Tibial artery (tissue), 4 donors: ENCODE data around the gene ATG2B.

Source experiments
- DNase-seq, 2 donors: peaks; one replicate each; pipeline ENCODE4 v3.0.0-alpha.2; 2019
- H3K27ac ChIP-seq, 2 donors: fragments of 200-600 bp; sonication (generic) in 1 of 2; 1 replicate in 1 of 2; 2 replicates in 1 of 2; pipeline ENCODE4 v1.5.1; 2018 to 2019; ENCODE audit warnings: mild to moderate bottlenecking in 1 of 2
- H3K27me3 ChIP-seq, 2 donors: fragments of 200-600 bp; sonication (generic) in 1 of 2; one replicate each; pipeline versions ENCODE4 v1.5.1 to v1.6.0; 2016 to 2019
- H3K36me3 ChIP-seq, 3 donors: fragments of 200-600 bp; sonication (generic) in 2 of 3; one replicate each; pipeline ENCODE4 v1.5.1; 2016 to 2019; ENCODE audit warnings: mild to moderate bottlenecking in 2 of 3
- H3K4me1 ChIP-seq, 4 donors: fragments of 200-600 bp; sonication (generic) in 2 of 4; 1 replicate in 3 of 4; 2 replicates in 1 of 4; pipeline ENCODE4 v1.5.1; 2016 to 2019
- H3K4me3 ChIP-seq, 2 donors: fragments of 200-600 bp; sonication (generic) in 1 of 2; 1 replicate in 1 of 2; 2 replicates in 1 of 2; pipeline ENCODE4 v1.5.1; 2018 to 2019; ENCODE audit warnings: mild to moderate bottlenecking in 2 of 2
- H3K9me3 ChIP-seq, 3 donors: fragments of 200-600 bp; sonication (generic) in 1 of 3; one replicate each; pipeline ENCODE4 v1.5.1; 2016 to 2019
- intact Hi-C: fragments of 100-400 bp; cut with DNase I; formaldehyde crosslinking; loops from one replicate; pipeline ENCODE4 v1.15.0; 2023; ENCODE audit warnings: low total_unique reads
- TF ChIP-seq, protein P1 (sequence below), 2 experiments: fragments of 200-600 bp in 1 of 2; fragments of 450-650 bp in 1 of 2; IDR thresholded peaks; one replicate each; pipeline ENCODE4 v1.5.1; 2017 to 2019; ENCODE audit warnings: antibody characterized with exemption in 2 of 2, mild to moderate bottlenecking in 1 of 2, moderate library complexity in 1 of 2

ATG2B gene

DNA sequence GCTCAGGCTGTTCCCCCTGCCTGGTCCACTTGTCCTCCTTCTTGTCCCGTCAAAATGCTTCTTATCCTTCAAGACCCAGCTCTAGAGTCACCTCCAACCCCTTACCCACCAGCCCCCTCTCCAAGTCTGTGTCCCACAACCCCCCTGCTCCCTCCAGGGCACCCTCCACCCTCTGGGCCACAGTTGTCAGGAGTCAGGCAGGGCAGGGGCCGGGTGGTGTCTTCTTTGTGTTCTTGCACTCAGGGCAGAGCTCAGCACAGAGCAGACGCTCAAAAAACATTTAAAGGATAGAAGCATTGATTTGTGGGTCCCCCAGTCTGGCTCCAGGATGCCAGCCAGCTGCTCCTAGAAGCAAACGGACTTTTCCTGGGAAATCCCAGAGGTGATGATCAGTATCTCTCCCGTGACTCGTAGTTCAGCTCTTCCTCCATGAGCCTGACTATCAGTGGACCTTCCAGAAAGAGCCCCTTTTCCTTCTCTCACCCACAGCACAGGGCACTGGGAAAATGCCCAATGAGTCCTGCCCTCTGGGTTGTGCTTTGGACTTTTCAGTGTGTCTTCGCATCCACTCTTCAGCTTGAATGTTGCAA, 124.4 kb downstream of the ATG2B start:
- Histone ChIP-seq H3K27ac (no peak overlapping the region), H3K36me3 (no peaks in the 10 kb centered on the region), H3K4me1 (no peaks in the 10 kb centered on the region), H3K9me3 (no peaks in the 10 kb centered on the region), H3K27me3 (peaks cover 0 to 16% of the 10 kb centered on the region in 2 donors), H3K4me3 (no peak overlapping the region)
- DNase-seq, result no peak
- intact Hi-C loops, result no loop called here
- TF ChIP-seq, protein P1, sequence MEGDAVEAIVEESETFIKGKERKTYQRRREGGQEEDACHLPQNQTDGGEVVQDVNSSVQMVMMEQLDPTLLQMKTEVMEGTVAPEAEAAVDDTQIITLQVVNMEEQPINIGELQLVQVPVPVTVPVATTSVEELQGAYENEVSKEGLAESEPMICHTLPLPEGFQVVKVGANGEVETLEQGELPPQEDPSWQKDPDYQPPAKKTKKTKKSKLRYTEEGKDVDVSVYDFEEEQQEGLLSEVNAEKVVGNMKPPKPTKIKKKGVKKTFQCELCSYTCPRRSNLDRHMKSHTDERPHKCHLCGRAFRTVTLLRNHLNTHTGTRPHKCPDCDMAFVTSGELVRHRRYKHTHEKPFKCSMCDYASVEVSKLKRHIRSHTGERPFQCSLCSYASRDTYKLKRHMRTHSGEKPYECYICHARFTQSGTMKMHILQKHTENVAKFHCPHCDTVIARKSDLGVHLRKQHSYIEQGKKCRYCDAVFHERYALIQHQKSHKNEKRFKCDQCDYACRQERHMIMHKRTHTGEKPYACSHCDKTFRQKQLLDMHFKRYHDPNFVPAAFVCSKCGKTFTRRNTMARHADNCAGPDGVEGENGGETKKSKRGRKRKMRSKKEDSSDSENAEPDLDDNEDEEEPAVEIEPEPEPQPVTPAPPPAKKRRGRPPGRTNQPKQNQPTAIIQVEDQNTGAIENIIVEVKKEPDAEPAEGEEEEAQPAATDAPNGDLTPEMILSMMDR (IDR thresholded peaks at IDR 0.05), result no peak

DNA sequence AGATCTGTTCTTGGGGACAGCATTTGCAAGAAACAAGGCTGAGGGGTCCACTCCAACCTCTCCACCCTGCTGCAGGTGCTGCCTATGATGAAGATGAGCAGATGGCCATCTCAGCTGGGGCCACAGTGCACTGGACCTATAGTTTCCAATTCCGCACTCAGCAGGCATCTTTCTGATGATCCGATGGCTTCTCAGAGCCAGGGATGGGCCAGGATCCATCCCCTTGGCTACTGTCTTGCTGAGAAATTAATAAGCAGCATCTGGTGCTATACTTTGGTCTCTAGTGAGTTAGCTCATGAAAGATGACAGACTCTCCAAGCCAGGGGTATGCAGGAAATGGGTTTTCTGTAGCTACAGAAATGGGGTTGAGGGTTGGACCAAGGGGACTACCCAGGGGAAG, 125.5 kb downstream of the ATG2B start:
- no peaks in the 10 kb centered on the region for H3K36me3 ChIP-seq
- no peaks in the 10 kb centered on the region for H3K4me1 ChIP-seq
- peaks cover 0 to 16% of the 10 kb centered on the region in 2 donors for H3K27me3 ChIP-seq
- no peak overlapping the region for H3K27ac ChIP-seq
- TF ChIP-seq, protein P1 (IDR thresholded peaks at IDR 0.05), result no peak
- no peak overlapping the region for H3K4me3 ChIP-seq
- no peaks in the 10 kb centered on the region for H3K9me3 ChIP-seq
- DNase-seq, result no peak
- intact Hi-C loops, result no loop called here

DNA sequence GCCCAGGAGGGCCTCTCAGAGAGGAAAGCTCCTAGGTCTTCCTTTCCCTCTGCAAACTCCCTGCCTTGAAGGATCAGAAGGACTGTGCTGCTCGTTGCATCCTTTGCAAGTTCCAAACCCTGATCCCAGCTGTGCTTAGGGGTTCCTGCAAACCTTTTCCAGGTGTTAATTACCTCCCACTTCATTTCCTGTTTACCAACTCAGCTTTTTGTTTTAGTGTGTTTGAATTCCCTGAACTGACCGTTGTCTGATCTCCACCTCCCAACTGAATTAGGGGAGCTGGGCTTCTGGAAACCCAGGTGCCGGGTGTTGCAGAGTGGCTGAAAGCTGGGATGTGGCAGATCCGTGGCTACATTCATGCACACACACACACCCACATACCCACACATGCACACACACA, 127.7 kb downstream of the ATG2B start:
- H3K36me3 ChIP-seq, result no peaks in the 10 kb centered on the region
- no peaks in the 10 kb centered on the region for H3K9me3 ChIP-seq
- H3K4me3 ChIP-seq, result no peak overlapping the region
- no peak for DNase-seq
- H3K4me1 ChIP-seq, result no peaks in the 10 kb centered on the region
- no peak overlapping the region for H3K27ac ChIP-seq
- intact Hi-C loops, result no loop called here
- TF ChIP-seq, protein P1 (IDR thresholded peaks at IDR 0.05), result no peak
- peaks cover 0 to 12% of the 10 kb centered on the region in 2 donors for H3K27me3 ChIP-seq

DNA sequence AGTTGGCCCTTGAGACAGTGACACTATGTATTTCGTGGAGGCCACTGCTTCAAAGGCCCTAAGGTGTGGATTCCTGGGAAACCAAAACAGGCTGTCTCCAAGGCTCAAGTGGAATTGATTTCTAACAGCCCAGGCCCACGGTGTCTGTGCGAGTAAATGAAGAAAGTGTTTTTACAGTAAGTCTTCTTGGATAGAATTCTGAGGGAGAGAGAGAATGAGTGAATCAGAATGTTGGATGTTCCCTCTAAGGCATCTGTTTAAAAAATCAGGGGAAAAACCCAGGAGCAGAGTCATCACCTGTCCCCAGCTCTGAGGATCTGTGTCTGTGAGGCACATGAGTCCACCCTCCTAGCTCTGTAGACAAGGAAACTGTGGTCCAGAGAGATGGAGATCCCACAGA, 129.5 kb downstream of the ATG2B start:
- Histone ChIP-seq H3K4me1 (no peaks in the 10 kb centered on the region), H3K27ac (no peak overlapping the region), H3K36me3 (no peaks in the 10 kb centered on the region)

DNA sequence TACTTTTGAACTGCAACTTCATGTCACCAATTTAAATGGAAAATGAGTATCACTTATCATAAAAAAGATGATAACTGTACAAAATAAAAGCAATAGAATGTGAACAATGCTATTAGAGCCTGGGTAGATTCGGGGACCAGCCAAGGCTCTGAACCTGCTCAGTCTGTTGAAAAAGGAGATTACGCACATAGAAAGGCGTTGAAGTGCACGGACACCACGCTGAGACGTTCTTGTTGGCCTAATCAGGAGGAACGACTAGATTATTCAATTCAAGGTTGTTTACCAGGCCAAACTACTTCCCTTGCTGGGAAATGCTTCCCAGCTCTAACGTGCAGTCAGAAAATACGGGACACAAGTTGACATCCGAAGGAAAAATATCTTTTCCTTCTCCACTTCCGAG, 130.6 kb downstream of the ATG2B start:
- Histone ChIP-seq H3K4me1 (no peaks in the 10 kb centered on the region), H3K27me3 (no peaks in the 10 kb centered on the region), H3K9me3 (peaks cover 0 to 12% (median 9%) of the 10 kb centered on the region in 3 donors), H3K27ac (no peak overlapping the region), H3K4me3 (no peak overlapping the region), H3K36me3 (no peaks in the 10 kb centered on the region)
- TF ChIP-seq, protein P1 (IDR thresholded peaks at IDR 0.05), result no peak
- DNase-seq, result no peak
- intact Hi-C loops, result loop anchor here (5.0 kb wide), 1 partner anchor 415 kb away; no protein-coding TSS in a partner anchor

More for the DNA sequence above, 129.5 kb downstream of the ATG2B start:
- TF ChIP-seq, protein P1 (IDR thresholded peaks at IDR 0.05), result no peak
- intact Hi-C loops, result loop anchor here (5.0 kb wide), 1 partner anchor 414 kb away; no protein-coding TSS in a partner anchor
- Histone ChIP-seq H3K27me3 (peaks cover 0 to under 1% of the 10 kb centered on the region in 2 donors), H3K4me3 (no peak overlapping the region), H3K9me3 (peaks cover 0 to under 1% (median 0%) of the 10 kb centered on the region in 3 donors)
- DNase-seq, result no peak
